Stimulated activated CD4-positive, alpha-beta T cell treated with anti-CD3 and anti-CD28 coated beads, Interleukin-1b, Interleukin-23, amount 100 ng/mL, for 1 hour (primary cell): ENCODE data around the gene CDC14C.

ENCODE experiments used
- DNase-seq, 2 donors: peaks; one replicate each; pipeline ENCODE4 v3.0.0-alpha.2; 2020; ENCODE audit warnings: low read depth in 2 of 2

Gene CDC14C

GRCh38 chr7:48976253-48976652 lies 51.9 kb downstream of the CDC14C start:
- no peak for DNase-seq

DNA sequence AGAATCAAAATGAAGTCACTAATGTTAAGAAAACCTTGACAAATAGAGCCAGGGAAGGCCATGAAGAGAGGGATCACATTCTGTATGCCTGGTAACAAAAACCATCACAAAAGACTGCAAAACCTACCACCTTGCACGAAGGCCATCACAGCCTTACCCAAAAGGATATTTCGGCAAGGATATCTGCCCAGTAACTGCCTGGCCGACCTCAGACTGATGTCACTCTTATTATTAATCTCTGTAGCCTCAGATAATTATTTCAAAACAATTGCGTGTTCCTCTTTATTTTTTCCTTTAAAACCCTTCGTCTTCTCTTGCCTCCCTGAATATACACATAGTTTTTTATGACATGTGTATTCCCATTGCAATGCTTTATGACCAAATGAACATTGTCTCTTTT lies 52.5 kb downstream of the CDC14C start:
- no peak for DNase-seq
